Spleen (tissue), 11 donors: ENCODE measurements around the gene CAPNS2. TPM values are rescaled to one million over a fixed set of nuclear protein-coding genes. Genes with fewer than 3 reads are reported as not detected.
"Not testable (repeated sequence)": the region's sequence is repeated elsewhere in the genome, so short reads cannot be mapped to it uniquely, and the experiment has no call there.

Experiments
- DNase-seq: peaks from one replicate; pipeline ENCODE4 v3.0.0-alpha.2; 2020
- H3K27ac ChIP-seq, 8 donors: fragments of 200-600 bp; sonication (generic) in 7 of 8; 1 replicate in 4 of 8; 2 replicates in 4 of 8; pipeline versions ENCODE4 v1.5.0 to v1.8.0; 2016 to 2021; ENCODE audit warnings: inconsistent platforms in 4 of 8, mild to moderate bottlenecking in 4 of 8, moderate library complexity in 1 of 8
- H3K27me3 ChIP-seq, 7 donors: fragments of 200-600 bp; sonication (generic) in 6 of 7; replicated peaks in 1 of 7; 1 replicate in 4 of 7; 2 replicates in 3 of 7; pipeline versions ENCODE4 v1.5.0 to v1.8.0; 2016 to 2021; ENCODE audit warnings: inconsistent platforms in 3 of 7, mild to moderate bottlenecking in 1 of 7
- H3K36me3 ChIP-seq, 6 donors: fragments of 200-600 bp; sonication (generic) in 5 of 6; 1 replicate in 4 of 6; 2 replicates in 2 of 6; pipeline versions ENCODE4 v1.5.0 to v1.8.0; 2016 to 2021; ENCODE audit warnings: inconsistent platforms in 2 of 6
- H3K4me1 ChIP-seq, 6 donors: fragments of 200-600 bp; sonication (generic) in 5 of 6; 1 replicate in 3 of 6; 2 replicates in 3 of 6; pipeline versions ENCODE4 v1.5.0 to v1.8.0; 2016 to 2021; ENCODE audit warnings: inconsistent platforms in 3 of 6
- H3K4me3 ChIP-seq, 8 donors: fragments of 200-600 bp; sonication (generic) in 7 of 8; 1 replicate in 4 of 8; 2 replicates in 4 of 8; pipeline versions ENCODE4 v1.5.0 to v1.8.0; 2016 to 2021; ENCODE audit warnings: inconsistent platforms in 4 of 8, mild to moderate bottlenecking in 4 of 8, moderate library complexity in 2 of 8
- H3K9me3 ChIP-seq, 8 donors: fragments of 200-600 bp; sonication (generic) in 7 of 8; 1 replicate in 4 of 8; 2 replicates in 4 of 8; pipeline versions ENCODE4 v1.5.0 to v1.8.0; 2016 to 2021; ENCODE audit warnings: inconsistent platforms in 4 of 8
- POLR2A ChIP-seq, 3 donors: fragments of 450-650 bp; IDR thresholded peaks; one replicate each; pipeline ENCODE4 v1.5.1; 2017; ENCODE audit warnings: antibody characterized with exemption in 3 of 3, mild to moderate bottlenecking in 1 of 3
- POLR2AphosphoS5 ChIP-seq, 3 donors: sonication (generic); formaldehyde crosslinking; IDR thresholded peaks; one replicate each; pipeline ENCODE4 v1.5.1; 2017; ENCODE audit warnings: antibody characterized with exemption in 3 of 3
- WGBS, 5 donors: extraction: QIAGEN DNeasy Blood & Tissue Kit in 3 of 5; methylation state at CpG; one replicate each; pipeline versions ENCODE4 v1.1.5 to v1.1.7; 2013 to 2018; 5-methylcytosine and 5-hydroxymethylcytosine counted together
- intact Hi-C: fragments of 100-400 bp; cut with DNase I; formaldehyde crosslinking; loops from one replicate; pipeline ENCODE4 v1.15.0; 2023; ENCODE audit warnings: low total_unique reads
- polyA plus RNA-seq, 3 donors: library from polyadenylated mRNA; stranded (reverse); fragments of 200-250 nt; gene quantifications; one replicate each; pipeline ENCODE4 v1.2.1, GENCODE V29; 2013
- total RNA-seq, 7 donors: library from RNA; depleted of rRNA in 3 of 7; stranded (reverse); fragments of >200 nt in 3 of 7; fragmentation: NEBNext Ultra II Directional in 4 of 7; extraction: Animal tissue kit (Norgen Biotek cat#: 25700) in 4 of 7; gene quantifications; one replicate each; pipeline versions ENCODE4 v1.1.0 to v1.2.1, GENCODE V29; 2016 to 2021
- TF ChIP-seq, protein P1 (sequence below), 11 experiments: fragments of 200-600 bp in 7 of 11; fragments of 450-650 bp in 4 of 11; sonication (generic) in 4 of 11; IDR thresholded peaks in 8 of 11; conservative IDR thresholded peaks in 3 of 11; 1 replicate in 7 of 11; 2 replicates in 4 of 11; pipeline versions ENCODE4 v1.4.0 to v1.8.0; 2016 to 2021; ENCODE audit warnings: antibody characterized with exemption in 11 of 11, inconsistent platforms in 4 of 11, mild to moderate bottlenecking in 1 of 11
- donor health status: healthy with polysubstance abuse.
- donor health status: DM: no; HTN: no; CAD: no; lungs with moderate emphysema.
- donor health status: DM: no; HTN: no; CAD: no.
- donor health status: Bipolar disorder and iron deficiency.
- donor health status: healthy.
- donor health status: DM: no; HTN: no; CAD: no.
- donor health status: DM: yes; HTN: yes; CAD: no.

Gene CAPNS2
- total and polyA plus RNA-seq, 10 donors, result 0.09 to 3.9 (median 2.6) TPM; not detected in 4

GRCh38 chr16:55613613-55614335 is 47.3 kb downstream of the CAPNS2 start:
- intact Hi-C loops, result no loop called here
- H3K4me3 ChIP-seq, result no peak overlapping the region
- DNase-seq, result no peak
- no peak overlapping the region for H3K27ac ChIP-seq
- TF ChIP-seq POLR2AphosphoS5 (IDR thresholded peaks at IDR 0.05) (no peak), POLR2A (IDR thresholded peaks at IDR 0.05) (no peak)
- TF ChIP-seq, protein P1, sequence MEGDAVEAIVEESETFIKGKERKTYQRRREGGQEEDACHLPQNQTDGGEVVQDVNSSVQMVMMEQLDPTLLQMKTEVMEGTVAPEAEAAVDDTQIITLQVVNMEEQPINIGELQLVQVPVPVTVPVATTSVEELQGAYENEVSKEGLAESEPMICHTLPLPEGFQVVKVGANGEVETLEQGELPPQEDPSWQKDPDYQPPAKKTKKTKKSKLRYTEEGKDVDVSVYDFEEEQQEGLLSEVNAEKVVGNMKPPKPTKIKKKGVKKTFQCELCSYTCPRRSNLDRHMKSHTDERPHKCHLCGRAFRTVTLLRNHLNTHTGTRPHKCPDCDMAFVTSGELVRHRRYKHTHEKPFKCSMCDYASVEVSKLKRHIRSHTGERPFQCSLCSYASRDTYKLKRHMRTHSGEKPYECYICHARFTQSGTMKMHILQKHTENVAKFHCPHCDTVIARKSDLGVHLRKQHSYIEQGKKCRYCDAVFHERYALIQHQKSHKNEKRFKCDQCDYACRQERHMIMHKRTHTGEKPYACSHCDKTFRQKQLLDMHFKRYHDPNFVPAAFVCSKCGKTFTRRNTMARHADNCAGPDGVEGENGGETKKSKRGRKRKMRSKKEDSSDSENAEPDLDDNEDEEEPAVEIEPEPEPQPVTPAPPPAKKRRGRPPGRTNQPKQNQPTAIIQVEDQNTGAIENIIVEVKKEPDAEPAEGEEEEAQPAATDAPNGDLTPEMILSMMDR (IDR thresholded peaks at IDR 0.05 in 8 of 11, conservative IDR thresholded peaks at IDR 0.05 in 3 of 11), result no peak
- H3K36me3 ChIP-seq, result no peaks in the 10 kb centered on the region
- H3K9me3 ChIP-seq, result peaks cover 0 to 12% (median 0%) of the 10 kb centered on the region in 8 donors
- H3K4me1 ChIP-seq, result no peaks in the 10 kb centered on the region
- H3K27me3 ChIP-seq, result peaks cover 0 to 17% (median 0%) of the 10 kb centered on the region in 7 donors
- WGBS, 5 donors, result 56 to 73% (median 60%) methylated on average over 6 of the region's 6 CpGs

GRCh38 chr16:55615071-55615470 is 48.6 kb downstream of the CAPNS2 start:
- TF ChIP-seq POLR2A (IDR thresholded peaks at IDR 0.05) (no peak), POLR2AphosphoS5 (IDR thresholded peaks at IDR 0.05) (no peak)
- TF ChIP-seq, protein P1 (IDR thresholded peaks at IDR 0.05 in 8 of 11, conservative IDR thresholded peaks at IDR 0.05 in 3 of 11), result no peak
- H3K27ac ChIP-seq, result no peak overlapping the region
- no peak overlapping the region for H3K4me3 ChIP-seq
- H3K4me1 ChIP-seq, result no peaks in the 10 kb centered on the region
- no peaks in the 10 kb centered on the region for H3K36me3 ChIP-seq
- H3K9me3 ChIP-seq, result peaks cover 0 to 5% (median 0%) of the 10 kb centered on the region in 8 donors
- WGBS, 5 donors, result 42 to 60% (median 44%) methylated on average over 3 of the region's 3 CpGs
- no peak for DNase-seq
- H3K27me3 ChIP-seq, result peaks cover 0 to 17% (median 0%) of the 10 kb centered on the region in 7 donors
- intact Hi-C loops, result no loop called here

GRCh38 chr16:55615670-55616069 is 49.2 kb downstream of the CAPNS2 start:
- H3K4me3 ChIP-seq, H3K4me1 ChIP-seq, intact Hi-C loops, H3K9me3 ChIP-seq, H3K27ac ChIP-seq, DNase-seq, H3K36me3 ChIP-seq: not testable (repeated sequence)
- WGBS, 5 donors, result 75 to 91% (median 83%) methylated on average over 7 to 11 of the region's 11 CpGs
- H3K27me3 ChIP-seq, result peaks cover 0 to 17% (median 0%) of the 10 kb centered on the region in 7 donors

Other genes starting within 250 kb of the CAPNS2 start
- 1 to 10 TPM in 2 of 7 donors, under 1 TPM in 4, not detected in 1; 0.25 to 1.9 (median 0.47) TPM for gene IRX6, start 242.5 kb upstream of the CAPNS2 start, total RNA-seq
- gene IRX6, start 242.5 kb upstream of the CAPNS2 start, polyA plus RNA-seq, result 1 to 10 TPM in 1 of 3 donors, under 1 TPM in 2; 0.08 to 1.2 (median 0.37) TPM
- 100 to 1,000 TPM in 4 of 7 donors, 10 to 100 TPM in 3; 38.3 to 162 (median 102) TPM for gene MMP2, start 87.5 kb upstream of the CAPNS2 start, total RNA-seq
- 10 to 100 TPM in 2 of 3 donors, 1 to 10 TPM in 1; 5.0 to 19.1 (median 10.5) TPM for gene MMP2, start 87.5 kb upstream of the CAPNS2 start, polyA plus RNA-seq
- 10 to 100 TPM; 28.7 to 44.3 (median 41.7) TPM for gene LPCAT2, start 57.6 kb upstream of the CAPNS2 start, total RNA-seq
- 1 to 10 TPM; 3.4 to 5.3 (median 4.8) TPM for gene LPCAT2, start 57.6 kb upstream of the CAPNS2 start, polyA plus RNA-seq
- gene SLC6A2, start 89.3 kb downstream of the CAPNS2 start, total RNA-seq, result not detected
- not detected for gene SLC6A2, start 89.3 kb downstream of the CAPNS2 start, polyA plus RNA-seq